ENCODE data around the gene TAMM41. TPM values are rescaled to one million over a fixed set of nuclear protein-coding genes. Genes with fewer than 3 reads are reported as not detected.

The TAMM41 gene
- total and polyA plus RNA-seq, 2 of the 4 experiments (the other 2 are of a cell fraction): 4.3 to 15.9 TPM

- ChIA-PET POLR2A (ENCODE audit: unreplicated experiment) (no interaction called here), CTCF (no interaction called here)
- no peak overlapping the region for H3K4ac ChIP-seq (ENCODE audit: low read depth, low read length)
- no peaks in the 10 kb centered on the region for H3K79me1 ChIP-seq (ENCODE audit: low read depth in 1 of 2, low read length in 2 of 2)
- TF ChIP-seq RAD21 (IDR thresholded peaks at IDR 0.05; ENCODE audit: low read length): no peak
- TF ChIP-seq FOS (IDR thresholded peaks at IDR 0.05; ENCODE audit: low read depth, low read length): no peak
- TF ChIP-seq ELK1 (IDR thresholded peaks at IDR 0.05; ENCODE audit: borderline replicate concordance, low read depth, low read length): no peak
- TF ChIP-seq CEBPB (IDR thresholded peaks at IDR 0.05; ENCODE audit: low read depth, low read length): no peak
- no peak for TF ChIP-seq USF2 (IDR thresholded peaks at IDR 0.05; ENCODE audit: low read depth, low read length)
- TF ChIP-seq BHLHE40 (IDR thresholded peaks at IDR 0.05; ENCODE audit: low read depth, low read length): no peak
- TF ChIP-seq MAZ (IDR thresholded peaks at IDR 0.05; ENCODE audit: borderline replicate concordance, low read depth, low read length): no peak
- TF ChIP-seq RFX5 (IDR thresholded peaks at IDR 0.05; ENCODE audit: low read depth, low read length): no peak
- no peak for TF ChIP-seq CHD1 (IDR thresholded peaks at IDR 0.05; ENCODE audit: low read depth, low read length)
- no peak for TF ChIP-seq MXI1 (IDR thresholded peaks at IDR 0.05; ENCODE audit: borderline replicate concordance, low read depth, low read length)
- TF ChIP-seq MAFK (IDR thresholded peaks at IDR 0.05; ENCODE audit: low read depth, low read length): no peak
- TF ChIP-seq NFE2L2 (IDR thresholded peaks at IDR 0.05; ENCODE audit: low read depth, low read length): no peak
- TF ChIP-seq POLR2A (IDR thresholded peaks at IDR 0.05; ENCODE audit: low read depth, low read length): no peak
- TF ChIP-seq CTCF (conservative IDR thresholded peaks at IDR 0.05; ENCODE audit: low read depth, low read length): no peak
- TF ChIP-seq RCOR1 (IDR thresholded peaks at IDR 0.05; ENCODE audit: insufficient replicate concordance, low read length): no peak
- TF ChIP-seq SMC3 (IDR thresholded peaks at IDR 0.05; ENCODE audit: low read depth, low read length): no peak
- dilution Hi-C loops (cut with HindIII; ENCODE audit: low sequenced_read_pairs, unreplicated experiment) (no loop called here), in situ Hi-C loops (cut with MboI; ENCODE audit: low sequenced_read_pairs) (no loop called here), intact Hi-C loops (cut with micrococcal nuclease) (loop anchor here (2.0 kb wide), 1 partner anchor 29 kb away; no protein-coding TSS in a partner anchor)
- no peaks in the 10 kb centered on the region for H3K36me3 ChIP-seq (ENCODE audit: control insufficient read depth, insufficient read depth, low read length)
- no peak overlapping the region for H3K14ac ChIP-seq (replicated peaks; ENCODE audit: low read depth, low read length)
- H2BK15ac ChIP-seq (ENCODE audit: low read depth, low read length): no peak overlapping the region
- H3K18ac ChIP-seq (ENCODE audit: low read depth, low read length): no peak overlapping the region
- H4K91ac ChIP-seq (ENCODE audit: insufficient read depth, low read depth, low read length): no peak overlapping the region
- H3K27ac ChIP-seq (ENCODE audit: insufficient read depth, low read length): no peak overlapping the region
- no peak overlapping the region for H2BK120ac ChIP-seq (ENCODE audit: low read depth, low read length)
- no peak overlapping the region for H2AFZ ChIP-seq (replicated peaks; ENCODE audit: low read length, poor library complexity)
- no peak overlapping the region for H3K9ac ChIP-seq (ENCODE audit: low read depth, low read length)
- no peaks in the 10 kb centered on the region for H3K9me3 ChIP-seq (ENCODE audit: control insufficient read depth, insufficient read depth, low read length)
- no peaks in the 10 kb centered on the region for H4K20me1 ChIP-seq (ENCODE audit: insufficient read depth, low read length)
- no peak overlapping the region for H3K4me3 ChIP-seq (ENCODE audit: insufficient read depth, low read depth, low read length)
- H2AK9ac ChIP-seq (replicated peaks; ENCODE audit: low read depth, low read length, poor library complexity): no peak overlapping the region
- H3K27me3 ChIP-seq (ENCODE audit: control insufficient read depth, insufficient read depth, low read length): no peaks in the 10 kb centered on the region
- no peak overlapping the region for H2BK5ac ChIP-seq (ENCODE audit: low read depth, low read length, poor library complexity, severe bottlenecking)
- ATAC-seq (ENCODE audit: low read depth): no peak
- H2AK5ac ChIP-seq (ENCODE audit: low read depth, low read length): no peak overlapping the region
- H4K8ac ChIP-seq (ENCODE audit: low read depth in 2 of 2, low read length in 2 of 2): no peak overlapping the region
- no peak overlapping the region for H3K56ac ChIP-seq (ENCODE audit: extremely low read depth, insufficient read depth, low read length)
- peaks cover 5% of the 10 kb centered on the region; the same call in 1 of the 2 replicates for H3K9me1 ChIP-seq (ENCODE audit: insufficient read depth, low read length)
- BruUV-seq (replicated peaks): no TSS peak
- no peak overlapping the region for H3K23ac ChIP-seq (ENCODE audit: low read depth, low read length)
- WGBS, 2 experiments (ENCODE audit: extremely low coverage in 2 of 2, insufficient read length in 1 of 2): no CpG with 5 or more reads among the region's 8 CpGs
- no peak for DNase-seq
- no peak overlapping the region for H4K5ac ChIP-seq (ENCODE audit: low read depth, low read length)
- H2BK20ac ChIP-seq (ENCODE audit: low read depth, low read length): no peak overlapping the region
- peaks cover 4% of the 10 kb centered on the region for H3K4me1 ChIP-seq (ENCODE audit: control insufficient read depth, insufficient read depth, low read length)
- no peak overlapping the region for H3K4me2 ChIP-seq (ENCODE audit: low read depth, low read length)
Observed at GRCh38 chr3:11775493-11775892, 71.2 kb downstream of the TAMM41 start.
